CD4-positive, alpha-beta memory T cell (primary cell): ENCODE measurements around the gene MTMR3. TPM values are rescaled to one million over a fixed set of nuclear protein-coding genes. Genes with fewer than 3 reads are reported as not detected.

ENCODE experiments used
- CTCF ChIA-PET: fragments of 350-600 bp; sonication (Branson Sonifier 250); formaldehyde crosslinking; loops from one replicate; lab custom pipeline; 2021; ENCODE audit warnings: inconsistent platforms; ENCODE audit not compliant: partially characterized antibody; lab: Charles Lee
- POLR2A ChIA-PET: fragments of 350-600 bp; sonication (Branson Sonifier 250); formaldehyde crosslinking; loops from one replicate; lab custom pipeline; 2021; ENCODE audit not compliant: partially characterized antibody; lab: Charles Lee
- DNase-seq, 5 donors: peaks; one replicate each; pipeline versions ENCODE4 v3.0.0 to v3.0.0-alpha.2; 2020 to 2022; ENCODE audit warnings: mixed read lengths in 1 of 5
- H3K27ac ChIP-seq: one replicate; pipeline ENCODE4 v1.7.0; 2013; ENCODE audit warnings: low read depth, low read length
- H3K27me3 ChIP-seq: 2 replicates; pipeline ENCODE4 v1.7.0; 2013; ENCODE audit warnings: mild to moderate bottlenecking, low read length, moderate library complexity; ENCODE audit not compliant: insufficient read depth
- H3K36me3 ChIP-seq: 2 replicates; pipeline ENCODE4 v1.7.0; 2013; ENCODE audit warnings: mild to moderate bottlenecking, low read length, moderate library complexity; ENCODE audit not compliant: insufficient read depth
- H3K4me1 ChIP-seq: 2 replicates; pipeline ENCODE4 v1.7.0; 2013; ENCODE audit warnings: mild to moderate bottlenecking, low read length, moderate library complexity; ENCODE audit not compliant: insufficient read depth
- H3K4me3 ChIP-seq, 2 donors: one replicate each; pipeline ENCODE4 v1.7.0; 2013; ENCODE audit warnings: low read length in 2 of 2, mild to moderate bottlenecking in 1 of 2
- H3K9me3 ChIP-seq, 2 donors: one replicate each; pipeline ENCODE4 v1.7.0; 2013; ENCODE audit warnings: low read length in 2 of 2, control low read depth in 1 of 2; ENCODE audit not compliant: control insufficient read depth in 1 of 2
- H3K27ac Mint-ChIP-seq, 7 donors: one replicate each; pipeline ENCODE4 v1.8.0; 2020 to 2021; ENCODE audit warnings: mixed read lengths in 7 of 7, mild to moderate bottlenecking in 6 of 7, inconsistent platforms in 3 of 7, moderate library complexity in 3 of 7
- H3K27me3 Mint-ChIP-seq, 2 donors: one replicate each; pipeline ENCODE4 v1.8.0; 2020 to 2021; ENCODE audit warnings: mixed read lengths in 2 of 2
- H3K36me3 Mint-ChIP-seq, 2 donors: one replicate each; pipeline ENCODE4 v1.8.0; 2020 to 2021; ENCODE audit warnings: mixed read lengths in 2 of 2, inconsistent platforms in 1 of 2, mild to moderate bottlenecking in 1 of 2
- H3K4me1 Mint-ChIP-seq, 4 donors: one replicate each; pipeline ENCODE4 v1.8.0; 2020 to 2021; ENCODE audit warnings: mixed read lengths in 4 of 4, mild to moderate bottlenecking in 1 of 4
- H3K4me3 Mint-ChIP-seq, 8 donors: one replicate each; pipeline ENCODE4 v1.8.0; 2020 to 2021; ENCODE audit warnings: mixed read lengths in 8 of 8, mild to moderate bottlenecking in 7 of 8, moderate library complexity in 6 of 8, inconsistent platforms in 3 of 8
- H3K9me3 Mint-ChIP-seq, 8 donors: one replicate each; pipeline ENCODE4 v1.8.0; 2020 to 2021; ENCODE audit warnings: mixed read lengths in 8 of 8, mild to moderate bottlenecking in 5 of 8, inconsistent platforms in 3 of 8, moderate library complexity in 1 of 8
- intact Hi-C: fragments of 100-400 bp; cut with micrococcal nuclease; formaldehyde crosslinking; loops from one replicate; pipeline ENCODE4 v1.15.1; 2023
- polyA plus RNA-seq, 2 donors: library from polyadenylated mRNA; unstranded; fragments of 300-500 nt; fragmentation: Illumina TruSeq; gene quantifications; one replicate each; pipeline ENCODE4 v1.2.3, GENCODE V29; 2021
- total RNA-seq, 2 experiments: library from RNA; stranded (reverse); gene quantifications; one replicate each; pipeline ENCODE4 v1.2.3, GENCODE V29; 2021

MTMR3 gene
- total and polyA plus RNA-seq, 4 experiments from 2014 or later = 11.0 to 68.6 (median 43.3) TPM

- no peak overlapping the region for H3K27ac ChIP-seq
- Mint-ChIP-seq H3K36me3 (no peaks in the 10 kb centered on the region), H3K27ac (peak overlapping the region in 1 of 7 donors; percentile 22), H3K27me3 (peaks cover 7 to 11% of the 10 kb centered on the region in 2 donors), H3K9me3 (peaks cover 0 to 3% (median 0%) of the 10 kb centered on the region in 8 donors), H3K4me3 (no peak overlapping the region), H3K4me1 (peaks cover 8 to 19% (median 10%) of the 10 kb centered on the region in 4 donors)
- CTCF ChIA-PET = no interaction called here
- no peaks in the 10 kb centered on the region for H3K9me3 ChIP-seq
- DNase-seq = no peak
- POLR2A ChIA-PET = no interaction called here
- H3K36me3 ChIP-seq = no peaks in the 10 kb centered on the region
- H3K4me1 ChIP-seq = peaks cover 11% of the 10 kb centered on the region
- intact Hi-C loops = no loop called here
- H3K27me3 ChIP-seq = no peaks in the 10 kb centered on the region
- H3K4me3 ChIP-seq = no peak overlapping the region
These were observed 161.4 kb downstream of the MTMR3 start for GRCh38 chr22:30044369-30044768.

GRCh38 chr22:30044881-30045493, 162.0 kb downstream of the MTMR3 start:
- no peaks in the 10 kb centered on the region for H3K36me3 Mint-ChIP-seq

GRCh38 chr22:30045494-30045887, 162.5 kb downstream of the MTMR3 start:
- Mint-ChIP-seq H3K4me3 (no peak overlapping the region), H3K36me3 (no peaks in the 10 kb centered on the region), H3K27me3 (peaks cover 7 to 11% of the 10 kb centered on the region in 2 donors), H3K9me3 (peaks cover 0 to 3% (median 0%) of the 10 kb centered on the region in 8 donors), H3K4me1 (peaks cover 8 to 19% (median 10%) of the 10 kb centered on the region in 4 donors), H3K27ac (peak overlapping the region in 1 of 7 donors; percentile 37)
- intact Hi-C loops = no loop called here
- no peaks in the 10 kb centered on the region for H3K27me3 ChIP-seq
- no peak for DNase-seq
- H3K4me3 ChIP-seq = no peak overlapping the region
- H3K9me3 ChIP-seq = no peaks in the 10 kb centered on the region
- no peaks in the 10 kb centered on the region for H3K36me3 ChIP-seq
- ChIA-PET CTCF (no interaction called here), POLR2A (no interaction called here)
- H3K27ac ChIP-seq = no peak overlapping the region
- peaks cover 11% of the 10 kb centered on the region for H3K4me1 ChIP-seq

More at GRCh38 chr22:30044881-30045493, 162.0 kb downstream of the MTMR3 start:
- ChIA-PET CTCF (no interaction called here), POLR2A (no interaction called here)
- peaks cover 0 to 3% (median 0%) of the 10 kb centered on the region in 8 donors for H3K9me3 Mint-ChIP-seq
- no peak for DNase-seq
- Histone ChIP-seq H3K4me3 (no peak overlapping the region), H3K9me3 (no peaks in the 10 kb centered on the region), H3K36me3 (no peaks in the 10 kb centered on the region), H3K27ac (no peak overlapping the region), H3K4me1 (peaks cover 11% of the 10 kb centered on the region), H3K27me3 (no peaks in the 10 kb centered on the region)
- intact Hi-C loops = no loop called here
- peaks cover 7 to 11% of the 10 kb centered on the region in 2 donors for H3K27me3 Mint-ChIP-seq
- H3K4me3 Mint-ChIP-seq = no peak overlapping the region
- peak overlapping the region in 2 of 7 donors; percentile 61 to 75 for H3K27ac Mint-ChIP-seq
- H3K4me1 Mint-ChIP-seq = peaks cover 8 to 19% (median 10%) of the 10 kb centered on the region in 4 donors

GRCh38 chr22:30045901-30046715, 163.1 kb downstream of the MTMR3 start:
- ChIA-PET POLR2A (no interaction called here), CTCF (interaction anchor here (1.7 kb wide), 1 partner anchor 10 kb away, joined by 7 read pairs; no protein-coding TSS in a partner anchor)
- Mint-ChIP-seq H3K27ac (peak overlapping the region in 4 of 7 donors; percentile 13 to 48 (median 36)), H3K4me3 (peak overlapping the region in 5 of 8 donors; percentile 33 to 69 (median 47)), H3K36me3 (no peaks in the 10 kb centered on the region), H3K27me3 (peaks cover 5 to 8% of the 10 kb centered on the region in 2 donors), H3K4me1 (peaks cover 8 to 19% (median 10%) of the 10 kb centered on the region in 4 donors), H3K9me3 (peaks cover 0 to 3% (median 0%) of the 10 kb centered on the region in 8 donors)
- H3K27me3 ChIP-seq = no peaks in the 10 kb centered on the region
- H3K4me3 ChIP-seq = no peak overlapping the region
- no peaks in the 10 kb centered on the region for H3K36me3 ChIP-seq
- intact Hi-C loops = no loop called here
- no peak overlapping the region for H3K27ac ChIP-seq
- peaks cover 11% of the 10 kb centered on the region for H3K4me1 ChIP-seq
- no peak for DNase-seq
- H3K9me3 ChIP-seq = no peaks in the 10 kb centered on the region

GRCh38 chr22:30046716-30047363, 163.9 kb downstream of the MTMR3 start:
- ChIA-PET CTCF (interaction anchor here (1.1 to 1.7 kb wide), 2 partner anchors 10 to 42 kb away, joined by 3 to 7 read pairs; no protein-coding TSS in a partner anchor), POLR2A (interaction anchor here (0.9 kb wide), 1 partner anchor 18 kb away, joined by 3 read pairs; no protein-coding TSS in a partner anchor)
- Histone ChIP-seq H3K4me1 (peaks cover 11% of the 10 kb centered on the region), H3K9me3 (no peaks in the 10 kb centered on the region), H3K27ac (no peak overlapping the region), H3K4me3 (no peak overlapping the region), H3K27me3 (no peaks in the 10 kb centered on the region), H3K36me3 (no peaks in the 10 kb centered on the region)
- Mint-ChIP-seq H3K4me3 (peak overlapping the region in 7 of 8 donors; percentile 18 to 86 (median 59)), H3K4me1 (peaks cover 8 to 19% (median 10%) of the 10 kb centered on the region in 4 donors), H3K9me3 (peaks cover 0 to 3% (median 0%) of the 10 kb centered on the region in 8 donors), H3K27ac (peak overlapping the region in 6 of 7 donors; percentile 6 to 79 (median 68)), H3K36me3 (no peaks in the 10 kb centered on the region), H3K27me3 (peaks cover 5% of the 10 kb centered on the region in 2 donors)
- intact Hi-C loops = no loop called here
- DNase-seq = no peak

GRCh38 chr22:30047364-30047738, 164.4 kb downstream of the MTMR3 start:
- peak; percentile 38 to 65 (median 55) for DNase-seq
- POLR2A ChIA-PET = interaction anchor here (0.9 kb wide), 1 partner anchor 18 kb away, joined by 3 read pairs; no protein-coding TSS in a partner anchor
- peak overlapping the region in 6 of 7 donors; percentile 44 to 79 (median 68) for H3K27ac Mint-ChIP-seq

More at GRCh38 chr22:30047364-30047738, 164.4 kb downstream of the MTMR3 start:
- no peak overlapping the region for H3K4me3 ChIP-seq
- H3K36me3 Mint-ChIP-seq = no peaks in the 10 kb centered on the region
- H3K27me3 Mint-ChIP-seq = peaks cover 5% of the 10 kb centered on the region in 2 donors
- H3K4me1 ChIP-seq = peaks cover 11% of the 10 kb centered on the region
- no peaks in the 10 kb centered on the region for H3K9me3 ChIP-seq
- intact Hi-C loops = no loop called here
- no peak overlapping the region for H3K27ac ChIP-seq
- CTCF ChIA-PET = interaction anchor here (1.1 to 1.7 kb wide), 2 partner anchors 9 to 41 kb away, joined by 3 to 7 read pairs; no protein-coding TSS in a partner anchor
- H3K4me1 Mint-ChIP-seq = peaks cover 8 to 19% (median 10%) of the 10 kb centered on the region in 4 donors
- H3K27me3 ChIP-seq = no peaks in the 10 kb centered on the region
- H3K36me3 ChIP-seq = no peaks in the 10 kb centered on the region
- H3K4me3 Mint-ChIP-seq = peak overlapping the region in 7 of 8 donors; percentile 18 to 86 (median 59)
- H3K9me3 Mint-ChIP-seq = peaks cover 0 to 3% (median 0%) of the 10 kb centered on the region in 8 donors
